Measurements from ENCODE around the gene ADAMTS5. TPM values are rescaled to one million over a fixed set of nuclear protein-coding genes. Genes with fewer than 3 reads are reported as not detected.
A peak's percentile ranks its signal among the peaks of the same experiment; 100 is the strongest.

The ADAMTS5 gene
- not detected for total RNA-seq
- not detected for polyA plus RNA-seq

DNA sequence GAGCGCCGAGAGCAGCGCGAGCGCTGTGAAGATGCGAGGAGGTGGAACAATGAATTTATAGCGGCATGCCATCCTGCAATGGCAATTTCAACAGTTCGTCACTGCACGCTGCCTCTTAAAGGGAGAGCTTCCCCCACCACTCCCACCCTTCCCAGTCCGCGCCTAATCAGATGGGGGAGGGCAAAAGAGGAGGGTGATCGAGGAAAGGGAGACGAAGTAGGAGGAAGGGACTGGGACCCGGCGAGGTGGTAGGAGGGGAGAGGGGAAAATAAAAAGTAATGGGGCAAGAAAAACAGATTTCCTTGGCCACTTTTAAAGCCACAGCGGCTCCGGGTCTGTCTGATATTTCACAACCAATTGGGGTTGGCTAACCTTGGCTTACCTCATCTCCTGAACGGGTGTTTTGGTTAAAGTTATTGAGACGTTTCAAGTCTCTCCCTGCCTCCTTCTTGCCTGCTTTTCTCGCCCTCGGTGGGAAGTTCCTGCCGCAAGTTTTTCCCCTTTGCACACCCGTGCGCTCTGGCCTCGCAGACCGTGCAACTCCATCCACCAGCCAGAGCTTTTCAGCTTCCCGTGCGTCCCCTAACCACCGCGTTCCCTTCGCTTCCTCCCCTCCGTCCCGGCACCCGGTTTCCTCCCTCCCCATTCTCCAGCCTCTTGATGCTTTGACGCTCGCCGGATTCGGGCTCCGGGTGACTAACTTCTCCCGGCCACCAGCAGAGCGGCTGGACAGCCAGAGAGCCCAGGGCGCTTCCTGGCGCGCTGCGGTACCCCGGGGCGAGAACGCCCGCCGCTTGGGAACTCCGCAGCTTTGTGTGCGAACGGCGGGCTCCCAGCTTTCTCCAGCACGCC is at the start of gene ADAMTS5:
TSS of gene ADAMTS5 (minus strand) at position 27 of the 852 bp plus-strand sequence. CDS start 697 bp downstream, outside the sequence.
- H3K9me3 Mint-ChIP-seq, result peaks cover 0 to 7% (median 0%) of the 10 kb centered on the region in 8 donors
- H3K9me3 ChIP-seq (ENCODE audit: control insufficient read depth in 1 of 2, low read length in 2 of 2), result no peaks in the 10 kb centered on the region
- H3K27me3 Mint-ChIP-seq, result peaks cover 7 to 15% of the 10 kb centered on the region in 2 donors
- H3K4me3 Mint-ChIP-seq, result peak within 1 kb of the TSS in 1 of 8 donors; percentile 39
- no peak within 1 kb of the TSS for H3K4me3 ChIP-seq (ENCODE audit: low read length in 2 of 2)
- no peak within 1 kb of the TSS for H3K27ac ChIP-seq (ENCODE audit: low read depth, low read length)
- H3K27ac Mint-ChIP-seq, result no peak within 1 kb of the TSS
- H3K36me3 Mint-ChIP-seq, result no peaks in the 10 kb centered on the region
- no peaks in the 10 kb centered on the region for H3K4me1 ChIP-seq (ENCODE audit: insufficient read depth, low read length)
- intact Hi-C loops (cut with micrococcal nuclease), result no loop called here
- H3K4me1 Mint-ChIP-seq, result peaks cover 0 to 4% (median 1%) of the 10 kb centered on the region in 4 donors
- CTCF ChIA-PET (ENCODE audit: partially characterized antibody), result no interaction called here
- H3K27me3 ChIP-seq (ENCODE audit: insufficient read depth, low read length), result no peaks in the 10 kb centered on the region
- DNase-seq, result no peak
- POLR2A ChIA-PET (ENCODE audit: partially characterized antibody), result no interaction called here
- H3K36me3 ChIP-seq (ENCODE audit: insufficient read depth, low read length), result no peaks in the 10 kb centered on the region

DNA sequence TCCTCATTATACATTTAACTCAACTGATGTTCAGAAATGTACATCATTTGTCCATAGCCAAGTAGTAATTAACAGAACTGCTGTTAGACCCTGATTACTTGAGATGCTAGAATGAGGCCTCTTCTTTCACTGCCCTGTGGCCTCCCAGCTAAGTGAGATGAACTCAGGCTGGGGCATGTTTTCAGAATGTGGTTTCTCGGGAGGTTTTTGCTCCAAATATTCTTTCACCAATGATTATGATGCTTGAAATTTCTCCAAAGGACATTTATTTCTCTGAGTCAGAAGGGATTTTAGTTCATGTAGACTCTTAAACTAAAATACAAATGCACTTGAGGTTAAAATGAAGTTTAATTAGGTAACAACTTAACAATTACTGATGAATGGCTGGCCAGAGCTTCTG is 34.6 kb upstream of the ADAMTS5 start:
- no peaks in the 10 kb centered on the region for H3K9me3 ChIP-seq (ENCODE audit: control insufficient read depth in 1 of 2, low read length in 2 of 2)
- Mint-ChIP-seq H3K4me1 (no peaks in the 10 kb centered on the region), H3K36me3 (no peaks in the 10 kb centered on the region), H3K4me3 (no peak overlapping the region), H3K9me3 (peaks cover 0 to 2% (median 0%) of the 10 kb centered on the region in 8 donors), H3K27ac (no peak overlapping the region), H3K27me3 (no peaks in the 10 kb centered on the region)
- H3K27me3 ChIP-seq (ENCODE audit: insufficient read depth, low read length), result no peaks in the 10 kb centered on the region
- ChIA-PET CTCF (ENCODE audit: partially characterized antibody) (no interaction called here), POLR2A (ENCODE audit: partially characterized antibody) (no interaction called here)
- H3K36me3 ChIP-seq (ENCODE audit: insufficient read depth, low read length), result no peaks in the 10 kb centered on the region
- no peak overlapping the region for H3K27ac ChIP-seq (ENCODE audit: low read depth, low read length)
- intact Hi-C loops (cut with micrococcal nuclease), result no loop called here
- H3K4me3 ChIP-seq (ENCODE audit: low read length in 2 of 2), result no peak overlapping the region
- DNase-seq, result no peak
- no peaks in the 10 kb centered on the region for H3K4me1 ChIP-seq (ENCODE audit: insufficient read depth, low read length)

DNA sequence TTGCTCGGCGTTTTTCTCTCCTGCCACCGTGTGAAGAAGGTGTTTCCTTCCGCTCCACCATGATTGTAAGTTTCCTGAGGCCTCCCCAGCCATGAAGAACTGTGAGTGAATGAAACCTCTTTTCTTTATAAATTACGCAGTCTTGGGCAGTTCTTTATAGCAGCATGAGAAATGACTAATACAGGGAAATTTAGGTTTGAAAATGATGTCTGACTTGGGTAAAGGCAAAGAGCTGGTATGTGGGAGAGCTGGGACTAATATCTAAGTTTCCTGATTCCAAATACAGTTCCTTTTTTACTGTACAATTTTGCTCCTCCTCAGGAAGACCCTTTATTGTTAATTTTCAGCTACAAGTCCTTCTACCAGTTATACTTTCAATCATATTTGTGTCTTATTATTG is 16.7 kb upstream of the ADAMTS5 start:
- no peak overlapping the region for H3K27ac Mint-ChIP-seq
- no peaks in the 10 kb centered on the region for H3K27me3 Mint-ChIP-seq
- CTCF ChIA-PET (ENCODE audit: partially characterized antibody), result no interaction called here

GRCh38 chr21:26982767-26983166 is 15.9 kb upstream of the ADAMTS5 start:
- Mint-ChIP-seq H3K9me3 (peaks cover 0 to 6% (median 3%) of the 10 kb centered on the region in 8 donors), H3K4me3 (no peak overlapping the region), H3K27me3 (no peaks in the 10 kb centered on the region), H3K36me3 (no peaks in the 10 kb centered on the region), H3K27ac (peak overlapping the region in 1 of 7 donors; percentile 38), H3K4me1 (no peaks in the 10 kb centered on the region)
- Histone ChIP-seq H3K27ac (ENCODE audit: low read depth, low read length) (no peak overlapping the region), H3K27me3 (ENCODE audit: insufficient read depth, low read length) (no peaks in the 10 kb centered on the region), H3K4me3 (ENCODE audit: low read length in 2 of 2) (no peak overlapping the region), H3K9me3 (ENCODE audit: control insufficient read depth in 1 of 2, low read length in 2 of 2) (no peaks in the 10 kb centered on the region), H3K36me3 (ENCODE audit: insufficient read depth, low read length) (no peaks in the 10 kb centered on the region), H3K4me1 (ENCODE audit: insufficient read depth, low read length) (no peaks in the 10 kb centered on the region)
- intact Hi-C loops (cut with micrococcal nuclease), result no loop called here
- no peak for DNase-seq
- CTCF ChIA-PET (ENCODE audit: partially characterized antibody), result no interaction called here
- POLR2A ChIA-PET (ENCODE audit: partially characterized antibody), result no interaction called here

More for the DNA sequence above, 16.7 kb upstream of the ADAMTS5 start:
- Mint-ChIP-seq H3K4me1 (no peaks in the 10 kb centered on the region), H3K9me3 (peaks cover 0 to 6% (median 2%) of the 10 kb centered on the region in 8 donors), H3K4me3 (no peak overlapping the region), H3K36me3 (no peaks in the 10 kb centered on the region)
- Histone ChIP-seq H3K27ac (ENCODE audit: low read depth, low read length) (no peak overlapping the region), H3K4me1 (ENCODE audit: insufficient read depth, low read length) (no peaks in the 10 kb centered on the region), H3K4me3 (ENCODE audit: low read length in 2 of 2) (no peak overlapping the region), H3K27me3 (ENCODE audit: insufficient read depth, low read length) (no peaks in the 10 kb centered on the region), H3K36me3 (ENCODE audit: insufficient read depth, low read length) (no peaks in the 10 kb centered on the region), H3K9me3 (ENCODE audit: control insufficient read depth in 1 of 2, low read length in 2 of 2) (no peaks in the 10 kb centered on the region)
- POLR2A ChIA-PET (ENCODE audit: partially characterized antibody), result no interaction called here
- intact Hi-C loops (cut with micrococcal nuclease), result no loop called here
- DNase-seq, result no peak

- H3K27ac ChIP-seq (ENCODE audit: low read depth, low read length), result no peak overlapping the region
- H3K36me3 Mint-ChIP-seq, result no peaks in the 10 kb centered on the region
- POLR2A ChIA-PET (ENCODE audit: partially characterized antibody), result no interaction called here
- H3K27ac Mint-ChIP-seq, result no peak overlapping the region
- no peaks in the 10 kb centered on the region for H3K4me1 Mint-ChIP-seq
- no peaks in the 10 kb centered on the region for H3K27me3 ChIP-seq (ENCODE audit: insufficient read depth, low read length)
- H3K36me3 ChIP-seq (ENCODE audit: insufficient read depth, low read length), result no peaks in the 10 kb centered on the region
- intact Hi-C loops (cut with micrococcal nuclease), result no loop called here
- no peak overlapping the region for H3K4me3 ChIP-seq (ENCODE audit: low read length in 2 of 2)
- peaks cover 0 to 1% of the 10 kb centered on the region in 2 donors for H3K27me3 Mint-ChIP-seq
- H3K9me3 ChIP-seq (ENCODE audit: control insufficient read depth in 1 of 2, low read length in 2 of 2), result no peaks in the 10 kb centered on the region
- H3K4me3 Mint-ChIP-seq, result no peak overlapping the region
- CTCF ChIA-PET (ENCODE audit: partially characterized antibody), result no interaction called here
- DNase-seq, result no peak
- H3K9me3 Mint-ChIP-seq, result peaks cover 0 to 8% (median 3%) of the 10 kb centered on the region in 8 donors
- H3K4me1 ChIP-seq (ENCODE audit: insufficient read depth, low read length), result no peaks in the 10 kb centered on the region
Measured at GRCh38 chr21:26977746-26978145, 10.9 kb upstream of the ADAMTS5 start.

DNA sequence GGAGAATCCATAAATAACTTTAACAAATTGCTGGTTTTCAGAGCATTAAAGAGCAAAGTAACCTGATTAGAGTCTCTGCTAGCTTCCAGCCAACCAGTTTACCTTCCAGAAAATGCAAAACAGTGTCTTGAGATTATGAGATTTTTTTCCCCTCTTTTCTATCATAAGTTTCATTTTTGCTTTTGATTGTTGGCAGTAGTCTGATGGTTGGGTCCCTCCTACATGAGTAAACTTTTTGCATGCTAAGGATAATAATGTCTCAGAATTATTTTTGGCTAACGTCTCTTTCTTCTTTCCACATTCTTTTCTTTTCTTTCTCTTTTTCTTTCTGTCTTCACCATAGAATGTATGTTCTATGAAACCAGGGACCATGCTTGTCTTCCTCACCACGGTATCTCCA is 6.3 kb upstream of the ADAMTS5 start:
- ChIA-PET POLR2A (ENCODE audit: partially characterized antibody) (no interaction called here), CTCF (ENCODE audit: partially characterized antibody) (no interaction called here)
- no peaks in the 10 kb centered on the region for H3K4me1 ChIP-seq (ENCODE audit: insufficient read depth, low read length)
- peaks cover 2 to 7% of the 10 kb centered on the region in 2 donors for H3K27me3 Mint-ChIP-seq
- H3K4me1 Mint-ChIP-seq, result peaks cover 0 to 3% (median 0%) of the 10 kb centered on the region in 4 donors
- H3K4me3 Mint-ChIP-seq, result no peak overlapping the region
- H3K36me3 ChIP-seq (ENCODE audit: insufficient read depth, low read length), result no peaks in the 10 kb centered on the region
- intact Hi-C loops (cut with micrococcal nuclease), result no loop called here
- no peak overlapping the region for H3K4me3 ChIP-seq (ENCODE audit: low read length in 2 of 2)
- H3K36me3 Mint-ChIP-seq, result no peaks in the 10 kb centered on the region
- H3K27me3 ChIP-seq (ENCODE audit: insufficient read depth, low read length), result no peaks in the 10 kb centered on the region
- H3K9me3 ChIP-seq (ENCODE audit: control insufficient read depth in 1 of 2, low read length in 2 of 2), result no peaks in the 10 kb centered on the region
- H3K27ac ChIP-seq (ENCODE audit: low read depth, low read length), result no peak overlapping the region
- peaks cover 0 to 5% (median 2%) of the 10 kb centered on the region in 8 donors for H3K9me3 Mint-ChIP-seq
- DNase-seq, result no peak
- H3K27ac Mint-ChIP-seq, result no peak overlapping the region

GRCh38 chr21:26972192-26972591 is 5.3 kb upstream of the ADAMTS5 start:
- intact Hi-C loops (cut with micrococcal nuclease), result no loop called here
- ChIA-PET CTCF (ENCODE audit: partially characterized antibody) (no interaction called here), POLR2A (ENCODE audit: partially characterized antibody) (no interaction called here)

More at GRCh38 chr21:26972192-26972591, 5.3 kb upstream of the ADAMTS5 start:
- no peaks in the 10 kb centered on the region for H3K9me3 ChIP-seq (ENCODE audit: control insufficient read depth in 1 of 2, low read length in 2 of 2)
- H3K36me3 ChIP-seq (ENCODE audit: insufficient read depth, low read length), result no peaks in the 10 kb centered on the region
- H3K27me3 Mint-ChIP-seq, result peaks cover 2 to 13% of the 10 kb centered on the region in 2 donors
- no peaks in the 10 kb centered on the region for H3K4me1 ChIP-seq (ENCODE audit: insufficient read depth, low read length)
- no peak overlapping the region for H3K4me3 Mint-ChIP-seq
- H3K27ac Mint-ChIP-seq, result no peak overlapping the region
- H3K27me3 ChIP-seq (ENCODE audit: insufficient read depth, low read length), result no peaks in the 10 kb centered on the region
- no peak overlapping the region for H3K27ac ChIP-seq (ENCODE audit: low read depth, low read length)
- H3K4me3 ChIP-seq (ENCODE audit: low read length in 2 of 2), result no peak overlapping the region
- no peak for DNase-seq
- peaks cover 0 to 2% (median under 1%) of the 10 kb centered on the region in 8 donors for H3K9me3 Mint-ChIP-seq
- H3K4me1 Mint-ChIP-seq, result peaks cover 0 to 4% (median 1%) of the 10 kb centered on the region in 4 donors
- no peaks in the 10 kb centered on the region for H3K36me3 Mint-ChIP-seq
